Measurements from ENCODE around the gene PALLD. TPM values are rescaled to one million over a fixed set of nuclear protein-coding genes. Genes with fewer than 3 reads are reported as not detected.

PALLD gene
- total and polyA plus RNA-seq, 2 of the 13 experiments (the other 11 are each of a cell fraction or from before 2014, with no cell fraction given): 0.50 to 1.5 TPM

- TF ChIP-seq ZNF552 (CRISPR knock-in tag; IDR thresholded peaks at IDR 0.05; ENCODE audit: borderline replicate concordance): no peak
- TF ChIP-seq KLF15 (CRISPR knock-in tag; IDR thresholded peaks at IDR 0.05; ENCODE audit: borderline replicate concordance): no peak
- no peak for TF ChIP-seq GZF1 (CRISPR knock-in tag; IDR thresholded peaks at IDR 0.05)
- no peak for TF ChIP-seq FOXK2 (IDR thresholded peaks at IDR 0.05)
- TF ChIP-seq GABPA (IDR thresholded peaks at IDR 0.05; ENCODE audit: low read depth, low read length): no peak
- no peak for TF ChIP-seq GABPA (CRISPR knock-in tag; IDR thresholded peaks at IDR 0.05; ENCODE audit: low read depth)
- no peak for TF ChIP-seq HCFC1 (IDR thresholded peaks at IDR 0.05; ENCODE audit: low read depth, low read length)
These were observed 423.0 kb downstream of the PALLD start (continued) for GRCh38 chr4:168919706-168920324.

- Histone ChIP-seq H4K20me1 (ENCODE audit: insufficient read depth, low read length) (no peaks in the 10 kb centered on the region), H3K4me1 (ENCODE audit: insufficient read depth, low read length) (peaks cover 19% of the 10 kb centered on the region), H3K27me3 (ENCODE audit: control insufficient read depth in 1 of 2, insufficient read depth in 2 of 2, low read length in 2 of 2) (no peaks in the 10 kb centered on the region), H3K27ac (ENCODE audit: extremely low read length, insufficient read depth, low read length) (peak overlapping the region; percentile 43), H3K4me3 (replicated peaks in 1 of 3; ENCODE audit: insufficient read depth in 1 of 3, low read depth in 2 of 3, low read length in 3 of 3) (no peak overlapping the region), H3K4me2 (ENCODE audit: low read depth, low read length) (no peak overlapping the region), H3K9ac (ENCODE audit: insufficient read depth, low read depth, low read length) (no peak overlapping the region), H3K9me3 (ENCODE audit: low read length) (no peaks in the 10 kb centered on the region), H3K36me3 (replicated peaks in 1 of 2; ENCODE audit: control insufficient read depth in 1 of 2, insufficient read depth in 2 of 2, low read length in 2 of 2) (no peaks in the 10 kb centered on the region), H3K79me2 (ENCODE audit: insufficient read depth, low read length) (no peaks in the 10 kb centered on the region), H2AFZ (ENCODE audit: low read length) (no peak overlapping the region)
- 96% methylated on average over 6 of the region's 6 CpGs for WGBS (ENCODE audit: low lambda C conversion rate)
- no peak for DNase-seq (ENCODE audit: low spot score)
- in situ Hi-C loops (cut with HindIII; ENCODE audit: extremely low pct_ligation_motif_present, low pct_unique_long_range_greater_than_20kb) (loop anchor here (10.0 to 25.0 kb wide), 4 partner anchors 84 to 733 kb away; no protein-coding TSS in a partner anchor), intact Hi-C loops (cut with micrococcal nuclease; ENCODE audit: unreplicated experiment) (no loop called here)
- no TSS peak for BruUV-seq (replicated peaks)
- POLR2A ChIA-PET: interaction anchor here (1.0 kb wide), 1 partner anchor 90 kb away, joined by 5 read pairs; the partner anchor contains the start of gene CBR4
- CTCF ChIA-PET (ENCODE audit: low intra/inter-chr PET ratio, low total read pairs): no interaction called here
- no peak for FAIRE-seq
- no peak for ATAC-seq
- TF ChIP-seq PBX3 (CRISPR knock-in tag; IDR thresholded peaks at IDR 0.05; ENCODE audit: borderline replicate concordance) (no peak), JARID2 (CRISPR knock-in tag; IDR thresholded peaks at IDR 0.05; ENCODE audit: insufficient replicate concordance) (no peak), PHF20 (CRISPR knock-in tag; IDR thresholded peaks at IDR 0.05) (no peak), ZNF589 (CRISPR knock-in tag; conservative IDR thresholded peaks at IDR 0.05) (no peak), ZNF318 (CRISPR knock-in tag; IDR thresholded peaks at IDR 0.05) (no peak), ESRRA (CRISPR knock-in tag; IDR thresholded peaks at IDR 0.05; ENCODE audit: low read depth) (no peak), NR3C1 (CRISPR knock-in tag; IDR thresholded peaks at IDR 0.05) (no peak)
These were observed 423.7 kb downstream of the PALLD start for GRCh38 chr4:168920441-168921065.
